Activated T-helper 1 cell treated with anti-CD3 and anti-CD28 coated beads, Interleukin-2, amount 50 U/mL, for 16 hours (primary cell): ENCODE results near the gene CAMTA1.

ENCODE experiments used
- DNase-seq, 2 donors: peaks; one replicate each; pipeline ENCODE4 v3.0.0-alpha.2; 2020; ENCODE audit warnings: low read depth in 1 of 2, low spot score in 1 of 2

Gene CAMTA1

GRCh38 chr1:6953907-6954364 lies 168.7 kb downstream of the CAMTA1 start:
- no peak for DNase-seq

DNA sequence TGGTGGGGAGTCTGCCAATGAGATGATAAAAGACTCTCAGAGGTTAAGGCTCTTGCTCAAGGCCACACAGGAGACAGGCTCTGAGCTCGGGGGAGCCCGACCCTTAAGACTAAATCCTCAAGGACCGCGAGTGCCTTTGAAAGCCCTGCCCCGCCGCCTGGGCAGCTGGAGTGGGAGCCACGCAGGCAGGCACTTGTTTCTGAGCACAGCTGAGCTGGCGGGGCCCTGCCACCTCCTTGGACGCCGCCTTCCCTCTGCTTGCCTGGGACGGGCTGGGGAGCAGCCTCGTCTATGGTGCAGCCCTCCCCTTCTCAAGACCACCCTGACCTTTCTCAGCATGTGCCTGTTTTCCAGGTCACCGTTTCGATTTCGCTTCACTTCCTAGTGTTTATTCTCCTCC lies 169.3 kb downstream of the CAMTA1 start:
- no peak for DNase-seq

DNA sequence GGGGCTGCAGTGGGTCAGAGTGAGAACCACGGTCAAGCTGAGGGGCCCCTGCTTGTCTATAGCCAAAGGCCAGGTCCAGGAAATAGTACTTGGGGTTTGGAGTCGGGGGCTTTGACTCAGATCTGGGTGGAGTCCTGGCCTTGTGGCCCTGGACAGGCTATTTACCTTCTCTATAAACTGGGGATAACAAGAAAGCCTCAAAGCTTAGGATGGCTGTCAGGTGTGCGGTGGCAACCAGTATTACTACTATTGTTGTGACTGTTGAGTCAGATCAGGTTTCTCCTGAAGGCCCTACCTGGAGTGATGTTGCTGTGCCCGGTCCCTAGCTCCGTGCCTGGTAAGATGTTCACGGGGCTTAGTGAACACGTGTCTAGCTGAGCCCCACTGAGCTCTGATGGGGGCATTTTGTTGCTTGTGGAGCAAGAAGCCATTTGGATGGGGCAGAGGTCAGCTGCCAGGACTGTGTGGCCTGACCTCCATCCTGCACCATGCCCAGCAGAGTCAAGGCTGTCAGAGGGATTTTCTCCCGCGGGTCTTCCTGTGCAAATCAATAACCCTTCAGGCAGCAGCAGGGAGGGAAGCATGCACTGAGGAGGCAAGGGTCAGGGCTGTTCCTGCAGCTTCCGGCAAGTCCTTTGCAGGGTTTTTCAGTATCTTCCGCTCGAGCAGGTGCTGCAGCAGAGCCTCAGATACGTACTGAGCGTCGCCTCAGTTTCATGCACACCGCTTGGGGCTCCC lies 170.3 kb downstream of the CAMTA1 start:
- no peak for DNase-seq

DNA sequence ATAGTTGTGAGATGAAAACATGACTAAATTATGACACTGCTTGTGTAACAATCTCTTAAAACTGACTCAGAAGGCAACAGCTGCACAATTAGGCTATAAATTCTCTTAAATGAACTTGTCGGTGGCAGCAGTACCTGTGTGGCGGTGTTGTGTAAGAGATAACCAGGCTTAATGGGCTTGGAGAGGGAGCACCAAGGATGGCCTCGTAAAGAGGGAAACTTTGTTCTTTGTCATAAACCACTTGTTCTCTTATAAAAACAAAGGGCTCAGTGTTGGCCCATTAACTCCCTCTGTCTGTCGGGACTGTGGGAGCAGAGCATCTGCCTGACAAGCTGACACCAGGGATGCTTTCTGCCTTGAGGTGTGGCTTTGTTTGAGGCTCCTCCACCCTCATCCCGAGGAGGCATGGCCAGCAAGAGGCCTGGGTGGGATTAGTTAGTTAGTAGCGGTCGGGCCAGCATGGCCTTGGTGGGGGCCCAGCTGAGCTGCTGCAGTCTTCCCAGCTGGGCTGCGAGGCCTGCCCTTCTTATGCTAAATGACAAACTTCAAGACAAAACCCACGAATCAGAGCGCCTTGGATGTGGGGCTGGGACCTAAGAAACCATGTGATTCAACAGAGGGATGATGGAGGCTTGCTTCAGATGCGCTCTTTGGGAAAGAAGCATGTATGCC lies 171.4 kb downstream of the CAMTA1 start:
- DNase-seq, result no peak

- no peak for DNase-seq
These were observed 172.1 kb downstream of the CAMTA1 start for GRCh38 chr1:6957341-6957740.

GRCh38 chr1:6958407-6959030 lies 173.3 kb downstream of the CAMTA1 start:
- DNase-seq, result no peak

DNA sequence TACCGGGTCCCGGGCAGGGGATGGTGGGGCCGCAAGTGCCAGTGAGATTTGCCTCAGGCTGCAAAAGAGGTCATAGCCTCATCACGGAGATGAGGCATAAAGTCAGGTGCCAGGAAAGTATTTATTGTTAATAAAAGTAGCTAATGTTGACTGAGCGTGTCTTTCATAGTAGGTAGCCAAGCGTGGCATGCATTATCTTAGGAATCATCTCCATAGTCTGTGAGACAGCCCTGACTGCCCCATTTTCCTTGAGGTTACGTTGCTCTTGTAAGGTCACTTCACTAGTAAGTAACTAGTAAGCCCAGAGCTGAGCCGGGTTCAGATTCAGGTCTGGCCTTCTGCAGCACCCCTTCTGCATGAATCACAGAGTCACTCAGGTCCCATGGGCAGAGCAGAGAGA lies 174.2 kb downstream of the CAMTA1 start:
- no peak for DNase-seq

DNA sequence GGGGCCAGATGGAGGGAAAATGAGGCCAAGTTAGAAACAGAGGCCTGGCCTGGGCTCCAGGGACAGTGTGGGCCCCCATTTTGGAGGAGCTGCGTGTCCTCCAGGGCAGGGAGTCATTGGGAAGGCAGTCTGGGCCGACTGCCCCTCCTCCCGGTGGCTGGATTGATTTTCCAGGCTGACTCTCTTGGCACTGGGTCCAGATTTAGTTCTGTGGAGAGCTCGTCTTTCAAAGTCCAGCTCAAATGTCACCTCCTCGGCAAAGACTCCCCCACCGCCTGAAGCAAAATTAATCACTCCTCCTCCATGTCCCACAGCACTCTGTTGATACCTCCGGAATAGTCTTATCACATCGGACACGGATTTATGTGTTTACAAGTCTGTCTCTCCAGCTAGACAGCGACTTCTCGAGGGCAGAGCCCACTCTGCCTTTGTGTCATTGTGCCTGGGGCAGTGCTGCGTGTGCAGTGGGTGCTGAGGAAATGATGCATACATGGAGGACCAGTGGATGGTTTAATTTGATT lies 175.1 kb downstream of the CAMTA1 start:
- DNase-seq, result no peak

DNA sequence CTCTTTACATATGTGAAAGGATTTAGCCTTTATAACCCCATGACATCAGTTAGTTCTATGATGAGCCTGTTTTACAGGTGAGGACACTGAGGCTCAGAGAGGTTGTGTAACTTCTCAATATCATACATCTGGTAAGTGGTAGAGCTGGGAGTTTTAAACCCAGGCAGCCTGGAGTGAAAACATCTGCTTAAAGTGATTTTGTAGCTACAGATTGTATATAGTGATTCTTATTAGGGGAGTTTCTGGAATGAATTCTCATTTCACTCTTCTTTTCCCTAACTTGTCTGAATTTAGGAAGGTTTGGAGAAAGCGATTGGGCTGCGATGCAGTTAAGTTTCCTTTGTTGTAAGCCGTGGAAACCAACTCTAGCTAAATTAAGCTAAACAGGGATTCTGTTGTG lies 175.6 kb downstream of the CAMTA1 start:
- DNase-seq, result no peak

GRCh38 chr1:6961289-6961688 lies 176.0 kb downstream of the CAMTA1 start:
- no peak for DNase-seq

GRCh38 chr1:6961905-6962477 lies 176.7 kb downstream of the CAMTA1 start:
- DNase-seq, result no peak

- no peak for DNase-seq
These were observed 177.3 kb downstream of the CAMTA1 start for GRCh38 chr1:6962478-6962995.

- DNase-seq, result no peak
These were observed 178.0 kb downstream of the CAMTA1 start for GRCh38 chr1:6962996-6963911.

DNA sequence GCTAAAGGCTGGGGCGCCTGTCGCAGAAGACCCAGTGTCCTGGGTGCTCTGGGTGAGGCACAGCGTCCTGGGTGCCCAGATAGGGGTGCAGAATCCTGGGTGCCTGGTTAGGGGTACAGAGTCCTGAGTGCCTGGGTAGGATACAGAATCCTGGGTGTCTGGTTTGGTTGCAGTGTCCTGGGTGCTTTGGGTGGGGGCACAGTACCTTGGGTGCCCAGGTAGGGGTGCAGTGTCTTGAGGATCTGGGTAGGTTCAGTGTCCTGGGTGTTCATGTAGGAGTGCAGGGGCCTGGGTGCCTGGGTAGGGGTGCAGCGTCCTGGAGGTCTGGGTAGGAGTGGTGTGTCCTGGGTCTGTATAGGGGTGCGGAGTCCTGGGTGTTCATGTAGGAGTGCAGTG lies 178.7 kb downstream of the CAMTA1 start:
- no peak for DNase-seq

GRCh38 chr1:6965083-6965934 lies 180.1 kb downstream of the CAMTA1 start:
- no peak for DNase-seq

DNA sequence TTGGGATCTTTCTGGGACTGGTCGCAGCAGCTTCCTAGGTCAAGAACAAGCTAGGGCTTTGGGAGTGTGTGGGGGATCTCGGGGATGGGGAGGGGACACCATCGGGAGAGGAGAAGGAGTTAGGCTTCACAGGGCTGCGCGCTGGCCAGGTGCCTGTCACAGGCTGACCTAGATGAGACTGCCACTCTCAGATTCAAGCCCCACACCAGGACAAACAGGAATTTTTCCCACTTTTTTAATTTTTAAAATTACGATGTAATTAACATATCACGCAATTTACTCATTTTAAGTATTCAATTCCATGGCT lies 180.6 kb downstream of the CAMTA1 start:
- DNase-seq, result no peak

- no peak for DNase-seq
These were observed 181.1 kb downstream of the CAMTA1 start for GRCh38 chr1:6966326-6966725.

GRCh38 chr1:6967431-6968111 lies 182.3 kb downstream of the CAMTA1 start:
- DNase-seq, result no peak

- no peak for DNase-seq
These were observed 183.9 kb downstream of the CAMTA1 start for GRCh38 chr1:6969106-6969505.
